Globus pallidus (tissue), 1 donor: ENCODE data around the gene C6orf15.
A peak's percentile ranks its signal among the peaks of the same experiment; 100 is the strongest.

Experiments used
- DNase-seq: peaks from one replicate; pipeline ENCODE4 v3.0.0-alpha.2; 2015; ENCODE audit warnings: low spot score

Gene C6orf15

DNA sequence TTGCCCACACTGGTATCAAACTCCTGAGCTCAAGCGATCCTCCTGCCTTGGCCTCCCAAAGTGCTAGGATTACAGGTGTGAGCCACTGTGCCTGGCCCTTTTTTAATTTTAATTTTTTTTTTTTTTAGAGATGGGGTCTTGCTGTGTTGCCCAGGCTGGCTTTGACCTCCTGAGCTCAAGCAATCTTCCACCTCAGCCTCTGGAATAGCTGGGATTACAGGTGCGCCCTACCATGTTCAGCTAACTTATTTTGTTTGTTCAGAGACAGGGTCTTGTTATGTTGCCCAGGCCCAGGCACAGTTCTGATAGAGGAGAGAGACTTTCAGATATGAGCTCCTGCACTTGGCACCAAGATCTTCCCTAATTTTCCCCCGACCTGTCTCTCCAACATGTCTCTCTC lies 18.4 kb upstream of the C6orf15 start:
- DNase-seq: no peak

DNA sequence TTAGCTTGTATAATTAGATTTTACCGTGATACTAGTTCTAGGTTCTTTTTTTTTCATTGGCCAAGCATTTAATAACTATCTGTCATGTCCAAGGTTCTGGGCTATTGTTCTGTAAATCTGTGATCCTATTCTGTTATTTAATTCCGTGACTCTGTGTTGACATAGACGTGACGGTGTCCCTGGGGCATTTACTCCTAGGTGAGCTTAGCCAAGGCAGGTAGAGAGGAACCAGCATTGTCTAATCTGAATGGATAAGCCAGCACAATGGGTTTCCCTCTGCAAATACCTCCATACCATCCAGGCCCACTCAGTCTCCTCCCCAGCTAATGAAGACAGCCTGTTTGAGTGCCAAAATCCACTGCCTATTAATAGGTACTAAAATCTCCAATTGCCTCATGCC lies 16.8 kb upstream of the C6orf15 start:
- DNase-seq: no peak

DNA sequence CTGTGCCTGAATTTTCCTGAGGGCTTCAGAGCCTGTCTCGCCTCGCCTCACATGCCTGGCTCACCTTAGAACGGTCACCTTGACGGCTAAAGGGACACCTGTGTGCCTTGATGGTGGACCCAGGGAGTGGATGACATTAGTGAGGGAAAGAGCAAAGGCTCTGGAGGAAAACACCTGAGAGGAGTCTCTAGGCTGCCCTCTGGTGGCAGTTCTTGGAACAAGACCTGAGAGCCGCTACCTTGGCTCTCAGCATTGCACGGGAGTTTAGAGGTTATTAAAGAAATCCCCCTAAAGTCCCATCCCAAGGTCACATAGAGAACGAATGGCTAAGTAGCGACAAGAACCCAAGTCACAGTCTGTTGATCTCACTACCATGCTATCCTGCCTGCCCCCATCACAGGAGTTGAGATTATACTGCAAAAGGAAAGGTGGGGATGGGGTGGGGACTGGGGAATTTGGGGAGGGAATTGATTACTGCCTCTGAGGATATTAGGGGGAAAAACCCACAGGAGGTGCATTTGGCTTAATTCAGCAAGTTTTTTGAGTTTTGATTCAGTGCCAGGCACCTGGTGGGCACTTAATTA lies 15.8 kb upstream of the C6orf15 start:
- DNase-seq: no peak

DNA sequence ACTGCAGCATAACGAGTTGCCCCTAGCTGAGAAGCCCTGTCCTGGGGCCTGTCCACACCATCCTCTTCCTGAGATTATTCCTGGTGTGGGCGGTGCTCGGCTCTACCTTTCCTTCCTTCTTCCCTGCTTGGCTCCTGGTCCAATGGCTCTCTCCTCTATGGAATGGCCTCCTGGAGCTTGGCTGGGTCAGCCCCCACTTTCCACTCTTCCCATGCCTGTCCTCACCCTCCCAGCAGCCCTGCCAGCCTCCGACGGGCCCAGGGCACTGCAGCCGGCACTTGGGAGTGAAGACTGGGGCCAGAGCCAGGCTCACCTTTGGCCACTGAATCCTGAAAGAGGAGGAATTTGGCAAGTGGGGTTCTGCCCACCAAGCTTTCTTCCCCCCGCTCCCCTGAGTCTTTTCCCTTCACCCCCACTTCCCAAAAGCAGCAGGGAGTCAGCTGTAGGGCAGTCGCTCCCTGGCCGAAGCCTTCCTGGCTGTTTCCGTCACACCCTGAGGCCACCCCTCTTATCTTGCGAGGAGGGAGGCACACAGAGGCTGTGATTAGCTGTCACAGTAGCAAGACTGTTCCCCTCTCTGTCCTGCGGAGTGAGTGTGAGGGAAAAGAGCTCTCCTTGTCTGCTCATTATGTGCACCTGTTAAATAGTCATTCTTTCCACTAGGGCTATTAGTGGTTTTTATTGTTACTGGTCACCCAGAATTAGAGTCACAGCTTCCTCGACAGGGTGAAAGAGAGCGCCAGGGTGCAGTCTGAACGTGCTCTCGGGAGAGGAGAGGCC lies 14.2 kb upstream of the C6orf15 start:
- DNase-seq: no peak

DNA sequence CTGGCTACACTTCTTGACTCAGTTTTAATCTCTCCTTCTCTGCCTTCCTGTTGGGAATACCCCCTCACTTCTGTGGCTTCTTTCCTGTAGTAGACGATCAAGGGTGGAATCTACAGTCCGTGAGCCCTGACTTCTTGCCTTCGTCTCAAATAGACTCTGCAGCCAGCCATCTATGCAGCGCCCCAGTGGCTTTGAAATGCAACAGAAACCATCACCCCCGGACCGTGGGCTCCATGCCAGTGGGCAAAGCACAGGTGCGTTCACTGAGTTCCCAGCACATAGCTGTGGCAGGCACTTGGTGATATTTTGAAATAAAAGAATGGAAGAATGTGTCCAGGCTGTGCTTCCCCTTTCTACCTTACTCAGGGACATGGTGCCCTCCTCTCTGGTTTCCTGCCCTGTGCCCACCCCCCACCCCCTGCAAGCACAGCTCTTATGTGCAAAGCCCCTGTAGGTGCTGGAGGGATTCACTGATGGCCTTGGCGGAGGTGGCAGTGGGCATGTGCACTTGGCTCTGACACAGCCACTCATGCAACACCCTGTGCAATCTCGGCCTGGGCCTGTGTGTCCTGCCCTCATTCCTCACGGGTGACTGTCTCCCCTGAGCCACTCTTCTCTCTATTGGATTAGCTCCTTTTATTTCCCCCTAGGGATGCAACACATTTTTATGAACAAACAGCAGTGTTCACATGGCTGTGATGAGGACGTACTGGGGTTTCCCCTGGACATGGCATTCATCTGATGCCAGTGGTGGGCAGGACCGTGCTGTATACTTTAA lies 13.4 kb upstream of the C6orf15 start:
- no peak for DNase-seq

DNA sequence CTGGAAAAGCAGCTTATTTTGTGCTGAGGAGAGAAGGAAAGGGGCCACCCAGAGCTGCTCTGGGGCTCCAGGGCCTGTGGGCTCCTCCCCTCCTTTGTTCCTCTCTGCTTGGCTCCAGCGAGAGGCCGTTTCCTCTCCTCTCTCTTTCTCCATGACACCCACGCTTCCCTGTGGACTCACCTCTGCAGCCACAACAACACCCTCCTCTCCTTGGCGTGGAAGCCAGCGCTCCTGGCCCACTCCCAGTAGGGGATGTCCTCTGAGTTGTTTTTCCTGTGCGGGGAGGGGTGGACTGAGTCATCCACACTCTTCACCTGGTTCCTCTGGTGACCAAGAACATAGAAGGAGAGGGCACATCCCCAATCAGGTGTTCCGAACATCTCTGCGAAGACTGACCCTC lies 12.8 kb upstream of the C6orf15 start:
- no peak for DNase-seq

DNA sequence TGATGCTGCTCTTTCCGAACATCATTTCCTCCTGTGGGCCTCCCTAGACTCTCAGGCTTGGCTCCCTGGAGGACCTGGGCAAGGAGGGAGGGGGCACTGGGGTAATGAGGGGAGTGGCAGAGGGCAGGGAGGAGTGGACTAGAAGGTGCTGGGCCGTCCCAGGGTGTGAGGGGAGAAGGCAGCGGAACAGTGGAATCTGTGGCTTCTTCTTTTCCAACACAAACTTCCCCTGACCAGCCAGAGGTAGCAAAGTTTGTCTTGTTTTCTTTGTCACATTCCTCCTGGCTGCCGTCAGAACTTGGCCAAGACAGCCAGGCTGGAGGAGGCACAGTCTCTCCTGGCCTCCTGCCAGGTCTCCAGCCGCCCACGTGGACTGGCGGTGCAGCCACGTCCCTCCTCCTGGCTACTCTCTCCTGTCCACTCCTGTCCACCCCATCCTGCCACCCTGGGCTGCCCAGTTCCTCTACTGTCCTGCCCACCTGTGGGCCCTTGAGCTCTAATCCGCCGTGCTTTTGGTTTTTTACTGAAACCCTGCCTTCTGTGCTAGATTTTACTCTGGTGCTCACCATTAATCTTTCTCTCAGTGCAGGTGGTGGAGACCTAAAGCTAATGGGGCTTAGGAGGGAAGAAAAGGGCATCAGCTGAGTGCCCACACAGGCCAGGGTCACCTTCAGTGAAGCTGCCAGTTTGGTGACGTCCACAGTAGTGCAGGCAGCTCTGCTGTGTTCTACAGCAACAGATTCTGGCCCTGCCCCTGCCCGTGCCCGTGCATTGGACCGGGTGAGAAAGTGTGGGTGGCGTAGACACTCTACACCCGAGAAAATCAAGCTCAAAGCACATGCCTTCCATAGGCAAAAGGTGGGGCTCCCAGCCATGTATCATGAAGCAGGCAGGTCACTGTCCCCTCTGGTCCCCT lies 10.7 kb upstream of the C6orf15 start:
- no peak for DNase-seq

DNA sequence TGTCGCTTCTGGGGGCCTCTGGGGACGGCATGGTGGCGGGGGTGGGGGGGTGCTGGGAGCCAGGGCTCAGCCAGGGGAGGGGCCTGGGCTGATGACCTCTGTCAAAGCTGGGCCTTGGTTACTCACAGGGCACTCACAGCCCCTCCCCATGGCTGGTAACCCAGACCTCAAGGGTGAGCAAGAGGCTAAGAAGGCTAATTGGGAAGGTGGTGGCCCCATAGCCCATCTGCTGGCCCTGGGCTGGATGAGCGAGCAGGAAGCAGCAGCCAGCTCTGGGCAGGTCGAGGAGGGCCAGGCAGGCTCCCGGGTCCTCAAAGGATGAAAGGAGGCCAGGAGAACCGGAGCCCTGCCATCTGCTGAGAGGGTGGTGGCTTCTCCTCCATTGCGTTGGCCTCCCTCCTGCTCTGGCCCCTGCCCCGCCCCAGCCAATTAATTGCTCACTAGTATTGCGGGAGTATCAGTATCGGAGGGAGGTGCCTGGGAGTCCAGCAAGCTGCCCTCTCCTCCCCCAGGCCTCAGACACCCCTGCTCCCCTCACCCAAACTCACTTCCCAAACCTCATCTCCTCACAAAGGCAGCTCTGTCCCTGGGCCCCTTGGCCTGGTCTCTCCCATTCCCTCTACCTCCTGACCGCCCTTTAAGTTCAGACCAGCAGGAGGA lies 8.9 kb upstream of the C6orf15 start:
- DNase-seq: no peak

DNA sequence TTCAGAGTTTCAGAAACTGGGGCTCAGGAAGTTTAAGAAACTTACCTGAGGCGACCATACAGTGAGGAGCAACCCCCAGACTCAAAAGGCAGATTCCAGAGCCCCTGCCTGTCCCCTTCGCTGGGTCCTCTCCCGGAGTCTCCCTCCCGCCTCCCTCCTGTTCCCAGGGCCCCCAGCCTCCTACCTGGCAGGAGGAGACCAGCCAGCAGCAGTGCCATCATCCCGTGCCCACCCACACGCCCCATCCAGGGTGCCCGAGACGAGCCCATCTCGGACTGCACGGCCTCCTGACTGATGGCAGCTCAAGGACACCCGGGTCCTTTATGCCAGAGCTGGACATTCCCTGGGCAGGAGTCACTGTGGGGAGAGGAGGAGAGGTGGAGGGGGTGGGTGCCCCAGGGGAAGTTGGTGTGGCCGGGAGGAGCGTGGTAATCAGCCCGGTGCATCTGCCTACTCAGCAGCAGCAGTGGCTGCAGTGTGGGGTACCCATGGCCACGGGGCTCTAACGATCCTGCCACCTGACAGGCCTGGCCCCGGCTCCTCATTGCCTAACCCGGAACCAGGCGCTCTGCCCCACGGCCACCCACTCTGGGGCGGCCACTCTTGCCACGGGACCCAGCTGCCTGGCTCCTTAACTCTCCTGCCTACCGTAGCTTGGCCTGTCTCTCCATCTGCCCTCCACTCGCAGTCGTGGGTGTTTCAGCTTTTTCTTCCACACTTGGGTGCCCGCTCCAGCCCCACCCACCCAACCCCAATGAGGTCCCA lies 8.0 kb upstream of the C6orf15 start, which contains the start of gene CDSN:
CDSN (minus strand) TSS at position 296 of the 765 bp plus-strand sequence; CDS start at position 269, 27 bp downstream.
- DNase-seq: no peak

DNA sequence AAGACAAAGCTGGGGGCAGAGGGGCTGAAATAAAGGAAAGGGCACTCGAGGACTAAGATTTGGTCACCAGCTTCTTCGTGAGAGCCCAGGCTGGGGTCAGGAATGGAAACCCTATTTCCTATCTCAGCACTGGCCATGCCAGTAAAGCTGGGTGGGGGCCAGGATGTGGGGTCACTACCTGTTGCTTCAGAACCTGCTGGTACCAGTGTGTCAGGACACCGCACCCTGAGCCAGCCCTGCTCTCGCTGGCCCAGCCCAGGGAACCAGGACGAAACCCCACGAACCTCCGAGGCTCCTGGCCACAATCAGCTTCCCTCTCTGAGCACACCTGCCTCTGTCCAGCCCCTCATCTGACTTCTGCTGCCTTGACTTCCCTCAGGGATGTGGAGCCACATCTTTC lies 5.8 kb upstream of the C6orf15 start:
- no peak for DNase-seq

DNA sequence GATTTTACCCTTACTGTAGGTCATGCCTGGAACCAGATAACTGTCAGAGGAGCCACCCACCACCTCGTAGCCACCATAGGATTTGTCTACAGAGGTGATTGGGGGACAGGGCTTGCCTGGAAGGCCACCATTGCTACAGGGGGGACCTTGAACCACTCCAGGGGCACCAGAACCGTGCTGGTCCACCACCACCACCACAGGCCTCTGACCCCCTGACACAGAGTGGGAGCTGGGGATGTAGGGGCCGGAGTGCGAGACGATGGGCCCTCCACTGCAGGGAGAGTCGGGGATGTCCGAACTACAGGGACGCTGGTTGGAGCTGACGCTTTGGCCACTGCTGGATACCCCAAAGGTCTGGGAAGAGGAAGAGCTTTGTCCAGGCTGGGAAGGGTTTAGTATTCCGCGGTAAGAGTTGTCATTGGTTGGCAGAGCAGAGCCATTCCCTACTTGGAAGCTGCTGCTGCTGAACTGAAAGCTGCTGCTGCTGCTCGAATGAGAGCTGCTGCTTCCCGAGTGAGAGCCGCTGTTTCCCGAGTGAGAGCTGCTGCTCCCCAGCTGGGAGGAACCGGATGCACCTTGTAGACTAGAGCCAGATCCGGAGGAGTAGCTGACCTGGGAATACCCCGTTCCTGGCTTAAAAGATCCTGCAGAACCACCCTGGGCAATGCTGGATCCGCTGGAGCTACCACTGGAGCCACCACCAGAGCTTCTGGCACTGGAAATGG lies 4.4 kb upstream of the C6orf15 start:
- no peak for DNase-seq

DNA sequence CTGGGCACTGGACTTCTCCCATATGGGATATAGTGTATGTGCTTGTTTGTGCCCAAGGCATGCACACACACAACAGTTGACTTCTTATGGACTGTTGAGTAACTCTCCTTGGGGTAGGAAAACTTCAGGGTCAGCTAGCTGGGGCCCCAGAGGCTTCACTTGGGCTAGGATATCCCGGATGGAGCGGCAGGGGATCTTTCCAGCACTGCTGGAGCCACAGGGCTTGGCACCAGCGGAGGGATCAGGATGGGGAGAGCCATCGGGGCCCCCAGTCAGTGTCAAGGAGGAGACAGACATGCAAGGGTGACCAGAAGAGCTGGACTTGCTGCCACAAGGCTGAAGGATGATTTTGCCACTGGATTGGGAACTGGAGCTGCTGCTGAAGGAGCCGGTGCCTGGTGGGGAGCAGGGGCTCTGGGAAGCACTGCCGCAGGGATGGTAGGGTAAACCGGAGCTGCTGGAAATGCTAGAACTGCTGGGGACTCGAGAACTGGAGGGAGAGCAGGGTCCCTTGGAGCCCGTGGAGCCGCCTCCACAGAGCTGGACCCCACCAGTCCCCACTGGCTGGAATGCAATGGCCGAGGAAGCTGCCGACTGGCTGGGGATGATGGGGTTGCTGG lies 3.7 kb upstream of the C6orf15 start:
- DNase-seq: no peak

DNA sequence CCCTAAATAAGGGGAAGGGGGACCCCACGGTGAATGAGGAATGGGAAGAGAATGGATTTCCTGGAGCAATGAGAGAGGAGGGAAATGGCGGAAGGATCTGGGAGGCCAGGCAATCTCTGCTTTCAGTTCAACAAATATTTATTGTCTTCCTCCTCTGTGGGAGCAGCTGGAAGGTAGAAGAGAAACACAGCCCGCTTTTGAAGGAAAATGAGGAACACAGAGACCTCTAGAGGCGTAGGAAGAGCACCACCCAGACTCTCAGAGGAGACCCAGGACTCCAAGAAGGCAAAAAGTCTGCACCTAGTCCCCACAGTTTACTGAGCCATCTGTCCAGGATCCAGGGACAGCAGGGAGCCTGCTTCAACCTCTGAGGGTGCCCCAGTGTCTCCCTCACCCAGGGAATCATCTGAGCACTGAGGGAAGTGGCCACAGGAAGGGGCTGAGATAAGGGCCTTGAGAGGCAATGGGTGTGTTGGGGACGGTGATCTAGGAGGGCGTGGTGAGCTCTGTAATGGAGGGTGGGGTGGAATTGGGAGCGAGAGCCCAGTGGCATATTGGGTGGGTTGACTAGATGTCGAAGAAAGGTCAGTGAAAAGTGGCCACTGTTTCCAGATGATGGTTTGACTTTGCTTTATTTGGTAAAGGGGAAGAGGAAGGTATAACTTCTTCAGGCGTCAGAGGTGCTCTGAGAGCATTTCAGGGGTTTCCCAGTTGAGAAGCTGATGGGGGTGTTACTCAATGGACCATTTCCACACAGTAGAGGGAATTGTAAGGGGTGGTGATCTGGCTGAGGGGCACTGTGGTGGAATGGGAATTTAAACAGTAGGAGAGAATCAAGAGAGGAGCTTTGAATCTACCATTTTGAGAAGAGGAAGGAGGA lies 2.8 kb upstream of the C6orf15 start:
- DNase-seq: peak; percentile 68

DNA sequence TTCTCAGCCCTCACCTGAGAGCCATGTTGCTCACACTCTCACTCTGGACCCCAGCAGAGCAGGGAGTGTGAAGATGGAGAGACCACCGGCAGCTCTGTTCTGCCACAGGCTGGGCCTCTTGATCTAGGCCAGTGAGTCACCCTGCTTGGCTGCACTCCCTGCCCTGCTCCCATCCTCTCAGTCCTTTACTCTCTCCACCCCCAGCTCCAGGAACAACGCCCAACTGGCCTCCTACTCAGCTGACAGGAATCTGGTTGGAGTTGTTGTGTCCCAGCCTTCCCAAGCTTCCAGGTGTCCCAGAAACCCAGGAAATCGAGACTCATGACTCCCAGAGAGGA lies 2.1 kb upstream of the C6orf15 start, which contains the start of gene PSORS1C1:
PSORS1C1 (plus strand) TSS at position 260 of the 338 bp plus-strand sequence. CDS start 14,833 bp downstream, outside the sequence.
- DNase-seq: peak; percentile 46

DNA sequence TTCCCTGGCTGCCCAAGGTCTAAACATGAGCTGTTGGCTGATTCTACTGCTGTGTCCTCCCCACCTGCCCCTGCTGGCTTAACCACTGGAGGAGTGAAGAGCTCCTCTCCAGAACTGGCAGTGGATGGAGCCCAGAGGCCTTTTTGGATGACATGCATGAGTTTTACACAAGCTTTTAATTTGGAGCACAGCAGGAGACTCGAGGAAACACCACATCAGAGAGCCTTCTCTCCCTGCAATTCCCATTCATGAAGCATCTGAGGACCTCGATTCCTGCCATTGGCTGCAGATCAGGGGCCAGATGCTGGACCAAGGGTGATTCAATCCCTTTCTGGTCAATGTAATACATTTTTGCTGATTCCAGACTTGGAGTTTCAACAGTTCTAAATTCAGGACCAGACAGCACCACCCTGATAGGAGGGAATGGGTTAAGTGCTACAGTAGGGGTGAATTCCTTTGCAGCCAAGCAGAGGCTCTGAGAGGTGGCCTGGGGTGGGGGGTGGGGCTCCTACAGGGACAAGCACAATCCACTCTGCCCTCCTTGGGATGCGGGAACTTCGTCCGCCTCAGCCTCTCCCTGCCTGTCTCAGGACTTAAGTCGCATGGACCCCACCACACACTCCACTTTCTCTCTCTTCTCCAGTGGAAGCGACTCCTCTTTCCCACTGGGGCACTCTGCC lies 1.6 kb upstream of the C6orf15 start:
- no peak for DNase-seq

DNA sequence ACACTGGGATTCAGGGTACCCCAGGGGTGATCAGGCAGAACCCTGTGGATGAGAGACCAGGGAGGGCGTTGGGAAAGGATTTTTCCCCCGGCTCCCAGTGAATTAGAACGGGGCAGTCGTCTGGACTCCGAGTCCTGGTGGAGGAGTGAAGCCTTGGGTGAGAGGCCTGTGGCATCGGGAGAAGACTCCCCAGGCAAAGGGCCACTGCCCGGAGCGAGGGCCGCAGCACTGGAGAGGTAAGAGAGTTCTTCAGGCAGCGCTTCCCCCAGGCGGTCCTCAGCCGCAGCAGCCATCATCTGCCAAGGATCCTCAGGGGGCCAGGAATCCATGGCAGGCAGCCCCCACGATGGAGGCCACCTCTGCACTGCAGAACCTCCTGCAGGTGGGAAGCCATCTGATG lies 663 bp downstream of the C6orf15 start:
- DNase-seq: no peak

DNA sequence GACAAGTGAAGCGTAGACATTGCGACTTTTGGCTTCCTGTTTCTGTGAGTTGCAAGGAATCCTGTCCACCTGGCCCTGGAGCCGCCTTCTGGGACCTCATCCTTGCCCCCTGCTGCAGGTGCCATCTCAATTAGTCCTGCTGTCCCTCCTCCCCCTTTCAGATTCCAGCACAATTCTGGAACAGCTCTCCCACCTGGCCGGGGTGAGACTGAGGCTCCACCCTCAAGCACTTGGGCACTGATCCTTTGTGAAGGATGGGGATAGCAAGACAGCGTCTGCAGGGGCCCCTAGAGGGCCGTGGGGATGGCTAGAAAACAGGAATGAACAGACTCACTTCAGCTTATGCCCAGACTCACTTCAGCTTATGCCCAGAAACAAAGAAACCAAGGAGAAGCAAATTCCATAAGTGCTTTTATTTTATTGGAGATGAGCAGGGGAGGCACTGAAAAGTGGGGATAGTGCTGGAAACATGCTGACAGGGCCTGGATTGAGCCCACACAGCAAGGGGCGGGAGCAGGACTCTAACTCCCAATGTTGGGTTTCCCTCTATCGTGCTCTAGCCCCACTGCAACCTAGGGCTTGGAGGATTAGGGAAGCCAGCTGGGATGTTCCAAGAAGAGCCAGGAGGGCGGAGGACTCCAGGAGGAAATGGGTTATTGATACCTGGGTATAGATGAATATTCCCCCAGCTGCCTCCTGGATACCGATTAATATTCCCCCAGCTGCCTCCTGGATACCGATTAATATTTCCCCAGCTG lies 1.4 kb downstream of the C6orf15 start:
- no peak for DNase-seq
